IPS-18a (cell line): Measurements from ENCODE around the gene OGFOD1.

ENCODE experiments used
- H3K27ac ChIP-seq: one replicate; pipeline ENCODE4 v1.5.1; 2013; ENCODE audit warnings: low read length
- H3K27me3 ChIP-seq: one replicate; pipeline ENCODE4 v1.6.1; 2013; ENCODE audit warnings: mild to moderate bottlenecking, low read length; ENCODE audit not compliant: control insufficient read depth, insufficient read depth
- H3K36me3 ChIP-seq: one replicate; pipeline ENCODE4 v1.6.1; 2013; ENCODE audit warnings: low read depth, low read length; ENCODE audit not compliant: control insufficient read depth
- H3K4me1 ChIP-seq: one replicate; pipeline ENCODE4 v1.6.1; 2013; ENCODE audit warnings: low read depth, low read length; ENCODE audit not compliant: control insufficient read depth
- H3K4me3 ChIP-seq: one replicate; pipeline ENCODE4 v1.5.1; 2013; ENCODE audit warnings: low read length
- H3K9ac ChIP-seq: one replicate; pipeline ENCODE4 v1.6.1; 2013; ENCODE audit warnings: mild to moderate bottlenecking, low read length, moderate library complexity
- H3K9me3 ChIP-seq: one replicate; pipeline ENCODE4 v1.6.1; 2013; ENCODE audit warnings: low read depth, low read length; ENCODE audit not compliant: control insufficient read depth

Gene OGFOD1

DNA sequence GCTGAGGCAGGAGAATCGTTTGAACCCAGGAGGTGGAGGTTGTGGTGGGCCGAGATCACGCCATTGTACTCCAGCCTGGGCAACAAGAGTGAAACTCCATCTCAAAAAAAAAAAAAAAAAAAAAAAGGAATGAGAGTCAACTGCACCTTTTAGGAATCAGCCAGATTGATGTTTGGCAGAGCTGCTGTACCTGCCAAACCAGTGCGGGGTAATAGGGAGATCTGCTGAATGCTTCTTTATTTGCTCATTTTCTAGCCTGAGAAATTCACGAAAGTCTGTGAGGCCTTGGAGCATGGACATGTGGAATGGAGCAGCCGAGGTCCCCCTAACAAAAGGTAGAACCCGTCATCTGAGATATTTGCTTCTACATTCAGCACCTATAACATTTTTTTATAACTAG, 18.4 kb downstream of the OGFOD1 start:
- Histone ChIP-seq H3K9me3 (no peaks in the 10 kb centered on the region), H3K27ac (no peak overlapping the region), H3K4me3 (no peak overlapping the region), H3K36me3 (peaks cover 88% of the 10 kb centered on the region), H3K4me1 (peaks cover 2% of the 10 kb centered on the region), H3K9ac (no peak overlapping the region), H3K27me3 (no peaks in the 10 kb centered on the region)

DNA sequence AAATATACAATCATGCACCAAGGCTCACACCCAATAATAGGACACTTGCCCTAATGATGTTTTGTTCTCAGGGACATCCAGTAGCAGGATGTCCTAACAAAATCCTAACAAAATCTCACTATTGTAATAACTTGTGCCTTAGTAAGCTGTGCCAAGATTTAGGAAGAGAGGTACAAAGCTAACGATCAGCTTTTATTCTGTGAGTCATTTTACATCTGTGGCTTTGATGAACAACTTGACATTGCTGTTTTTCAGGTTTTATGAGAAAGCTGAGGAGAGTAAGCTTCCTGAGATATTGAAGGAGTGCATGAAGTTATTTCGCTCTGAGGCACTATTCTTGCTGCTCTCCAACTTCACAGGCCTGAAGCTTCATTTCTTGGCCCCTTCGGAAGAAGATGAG, 18.9 kb downstream of the OGFOD1 start:
- Histone ChIP-seq H3K9ac (no peak overlapping the region), H3K9me3 (no peaks in the 10 kb centered on the region), H3K4me3 (no peak overlapping the region), H3K27me3 (no peaks in the 10 kb centered on the region), H3K4me1 (peaks cover 6% of the 10 kb centered on the region), H3K27ac (no peak overlapping the region), H3K36me3 (peaks cover 91% of the 10 kb centered on the region)

DNA sequence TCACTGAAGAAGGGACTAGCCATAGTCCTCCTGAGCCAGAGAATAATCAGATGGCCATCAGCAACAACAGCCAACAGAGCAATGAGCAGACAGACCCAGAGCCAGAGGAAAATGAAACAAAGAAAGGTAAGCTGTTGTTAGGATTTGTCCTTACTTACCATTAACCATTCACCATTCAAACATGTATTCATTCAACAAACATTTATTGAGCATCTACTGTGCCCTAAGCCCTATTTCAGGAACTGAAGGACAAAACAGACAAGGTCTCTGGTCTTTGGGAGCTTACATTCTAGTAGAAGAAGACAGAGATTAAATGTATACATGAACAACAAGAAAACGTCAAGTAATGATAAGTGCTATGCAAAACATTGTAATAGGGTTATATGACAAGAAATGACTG, 19.3 kb downstream of the OGFOD1 start:
- no peak overlapping the region for H3K4me3 ChIP-seq
- H3K9ac ChIP-seq = no peak overlapping the region
- H3K4me1 ChIP-seq = peaks cover 6% of the 10 kb centered on the region
- H3K36me3 ChIP-seq = peaks cover 91% of the 10 kb centered on the region
- H3K27me3 ChIP-seq = no peaks in the 10 kb centered on the region
- no peaks in the 10 kb centered on the region for H3K9me3 ChIP-seq
- no peak overlapping the region for H3K27ac ChIP-seq

DNA sequence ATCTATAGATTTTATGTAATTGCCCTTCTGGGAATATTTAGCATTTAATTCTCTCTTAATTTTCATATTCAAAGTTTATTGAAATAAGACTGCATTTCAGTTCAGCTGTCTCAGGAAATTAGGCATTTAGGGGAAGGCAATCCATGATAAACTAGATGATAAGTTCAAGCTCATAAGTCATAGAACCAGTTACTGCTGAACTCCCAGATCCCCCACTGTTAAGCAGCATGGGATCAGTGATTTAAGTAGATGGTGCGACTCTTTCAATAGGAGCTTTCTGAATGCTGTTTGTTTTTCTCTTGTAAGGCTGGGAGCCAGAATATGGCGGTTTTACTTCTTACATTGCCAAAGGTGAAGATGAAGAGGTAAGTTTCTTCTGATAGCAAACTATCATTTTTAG, 23.8 kb downstream of the OGFOD1 start:
- Histone ChIP-seq H3K27ac (no peak overlapping the region), H3K36me3 (peaks cover 78% of the 10 kb centered on the region), H3K9ac (no peak overlapping the region), H3K4me3 (no peak overlapping the region), H3K9me3 (no peaks in the 10 kb centered on the region), H3K4me1 (peaks cover 6% of the 10 kb centered on the region), H3K27me3 (no peaks in the 10 kb centered on the region)

DNA sequence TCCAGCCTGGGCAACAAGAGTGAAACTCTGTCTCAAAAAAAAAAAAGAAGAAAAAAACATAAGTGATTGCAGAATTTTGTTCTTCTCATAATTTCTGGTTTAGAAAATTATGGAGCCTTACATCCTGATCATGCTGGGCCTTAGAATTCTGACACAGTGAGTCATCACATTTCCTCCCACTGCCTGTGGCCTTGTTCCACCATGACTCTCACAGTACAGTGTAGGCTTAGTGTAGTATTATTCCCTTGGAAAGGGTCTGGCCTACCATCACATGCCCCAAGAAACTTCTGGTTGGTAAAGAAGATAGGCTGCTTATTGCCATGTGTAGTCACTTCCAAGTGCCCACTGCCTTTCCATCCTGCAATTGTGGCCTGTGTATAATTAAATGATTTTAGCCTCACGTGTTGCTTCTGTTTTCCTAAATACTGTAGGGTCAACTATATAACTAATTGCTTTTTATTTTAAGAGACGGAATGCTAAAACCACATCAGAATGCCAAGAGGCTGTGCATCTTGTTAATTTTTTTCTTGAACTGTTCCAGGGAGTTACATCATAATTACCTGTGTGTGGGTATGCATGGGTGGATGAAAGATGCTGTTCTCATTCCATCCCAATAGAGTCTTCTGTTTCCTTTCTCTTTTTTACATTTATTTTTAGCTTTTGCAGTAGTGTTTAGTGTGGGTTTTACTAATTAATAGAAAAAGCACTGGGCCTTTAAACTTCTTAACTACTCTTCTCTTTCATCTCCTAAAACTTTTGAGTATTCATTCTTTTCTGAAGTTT, 25.9 kb downstream of the OGFOD1 start:
- Histone ChIP-seq H3K4me1 (peaks cover 6% of the 10 kb centered on the region), H3K9me3 (no peaks in the 10 kb centered on the region), H3K27ac (no peak overlapping the region), H3K27me3 (no peaks in the 10 kb centered on the region), H3K9ac (no peak overlapping the region), H3K4me3 (no peak overlapping the region), H3K36me3 (peaks cover 57% of the 10 kb centered on the region)

DNA sequence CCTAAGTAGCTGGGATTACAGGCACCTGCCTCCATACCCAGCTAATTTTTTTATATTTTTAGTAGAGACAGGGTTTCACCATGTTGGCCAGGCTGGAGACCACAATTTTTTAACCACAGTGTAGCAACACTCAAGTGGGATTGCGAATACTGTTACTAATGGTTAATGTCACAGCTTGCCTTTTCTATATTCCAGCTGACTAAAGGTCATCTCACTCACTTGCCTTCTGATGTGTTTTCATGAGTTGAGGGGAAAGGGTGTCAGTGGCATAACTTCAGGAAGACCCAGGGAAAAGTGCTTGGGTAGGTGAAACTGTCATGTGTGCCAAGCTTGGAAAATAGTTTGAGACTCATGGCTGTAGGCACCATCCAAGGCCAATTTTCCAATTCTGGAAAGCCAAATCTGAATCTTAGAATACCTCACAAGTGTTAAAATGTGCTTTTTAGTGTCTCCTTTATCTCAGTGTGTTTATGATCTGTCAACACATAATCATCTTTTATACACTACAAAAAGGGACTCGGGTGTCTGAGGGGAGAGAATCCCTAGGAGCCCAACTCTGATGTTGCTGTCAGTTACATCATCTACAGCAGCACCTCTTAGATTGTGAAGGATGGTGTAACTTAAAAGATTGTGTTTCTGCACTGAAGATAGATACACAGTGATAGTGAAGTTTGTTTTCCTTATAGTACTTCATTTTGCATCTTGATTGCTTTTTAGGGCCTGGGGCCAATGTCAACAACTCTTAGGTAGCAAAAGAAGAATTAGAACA, 27.1 kb downstream of the OGFOD1 start:
- Histone ChIP-seq H3K27me3 (no peaks in the 10 kb centered on the region), H3K9ac (no peak overlapping the region), H3K4me3 (no peak overlapping the region), H3K4me1 (peaks cover 6% of the 10 kb centered on the region), H3K27ac (no peak overlapping the region), H3K36me3 (peaks cover 47% of the 10 kb centered on the region), H3K9me3 (no peaks in the 10 kb centered on the region)

DNA sequence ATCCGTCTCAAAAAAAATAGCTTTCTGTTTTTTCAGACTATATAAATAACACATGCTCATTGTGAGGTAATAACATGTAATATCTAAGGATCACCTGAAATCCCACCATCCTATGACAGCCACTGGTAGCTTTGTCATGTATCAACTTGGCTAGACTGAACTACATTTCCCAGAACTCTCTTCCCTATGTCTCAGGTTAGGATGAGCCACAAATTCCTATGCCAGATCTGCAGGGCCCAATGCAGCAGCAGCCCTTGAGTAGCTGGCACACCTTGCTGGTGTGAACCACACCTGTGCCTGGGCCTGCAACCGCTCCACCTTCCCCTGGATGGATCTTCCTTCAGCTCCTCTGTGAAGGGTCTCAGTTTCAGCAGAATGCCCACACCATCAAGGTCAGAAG, 28.1 kb downstream of the OGFOD1 start:
- H3K27ac ChIP-seq = no peak overlapping the region
- peaks cover 43% of the 10 kb centered on the region for H3K36me3 ChIP-seq
- H3K27me3 ChIP-seq = no peaks in the 10 kb centered on the region

DNA sequence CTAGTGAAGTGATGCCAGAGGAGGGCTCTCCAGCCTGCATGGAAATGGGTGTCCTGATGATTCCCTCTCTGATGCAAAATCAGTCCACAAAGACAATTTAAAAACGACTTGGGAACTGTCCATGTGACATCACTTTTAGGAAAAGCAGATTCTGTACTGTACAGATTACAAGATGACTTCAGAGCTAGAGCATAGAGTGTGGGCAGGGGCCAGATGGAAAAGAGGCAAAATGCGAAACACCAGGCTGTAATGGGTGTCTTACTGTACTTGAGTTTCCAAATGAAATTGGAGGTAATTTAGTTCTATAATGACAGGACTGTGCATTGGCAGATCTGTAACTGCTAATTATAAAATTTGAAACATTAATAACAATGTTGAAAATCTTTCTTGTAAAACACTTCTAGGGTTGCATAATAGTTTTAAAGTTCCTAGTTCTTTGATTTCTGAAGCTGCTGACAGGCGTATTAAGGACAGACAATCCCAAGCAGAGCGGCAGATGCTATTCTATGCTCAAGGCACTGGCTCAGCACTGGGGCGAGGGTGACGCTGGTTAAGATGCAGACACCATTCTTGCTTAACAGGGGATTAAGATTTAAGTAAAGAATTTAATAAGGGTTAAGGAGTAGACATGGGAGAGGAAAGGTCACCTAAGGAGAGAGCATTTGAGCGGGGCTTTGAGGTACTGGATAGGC, 29.6 kb downstream of the OGFOD1 start:
- no peaks in the 10 kb centered on the region for H3K9me3 ChIP-seq
- no peak overlapping the region for H3K4me3 ChIP-seq
- H3K27ac ChIP-seq = no peak overlapping the region
- H3K27me3 ChIP-seq = no peaks in the 10 kb centered on the region
- H3K9ac ChIP-seq = no peak overlapping the region
- no peaks in the 10 kb centered on the region for H3K4me1 ChIP-seq
- peaks cover 32% of the 10 kb centered on the region for H3K36me3 ChIP-seq

More for the DNA sequence above, 28.1 kb downstream of the OGFOD1 start:
- Histone ChIP-seq H3K4me3 (no peak overlapping the region), H3K4me1 (peaks cover 6% of the 10 kb centered on the region), H3K9me3 (no peaks in the 10 kb centered on the region), H3K9ac (no peak overlapping the region)

DNA sequence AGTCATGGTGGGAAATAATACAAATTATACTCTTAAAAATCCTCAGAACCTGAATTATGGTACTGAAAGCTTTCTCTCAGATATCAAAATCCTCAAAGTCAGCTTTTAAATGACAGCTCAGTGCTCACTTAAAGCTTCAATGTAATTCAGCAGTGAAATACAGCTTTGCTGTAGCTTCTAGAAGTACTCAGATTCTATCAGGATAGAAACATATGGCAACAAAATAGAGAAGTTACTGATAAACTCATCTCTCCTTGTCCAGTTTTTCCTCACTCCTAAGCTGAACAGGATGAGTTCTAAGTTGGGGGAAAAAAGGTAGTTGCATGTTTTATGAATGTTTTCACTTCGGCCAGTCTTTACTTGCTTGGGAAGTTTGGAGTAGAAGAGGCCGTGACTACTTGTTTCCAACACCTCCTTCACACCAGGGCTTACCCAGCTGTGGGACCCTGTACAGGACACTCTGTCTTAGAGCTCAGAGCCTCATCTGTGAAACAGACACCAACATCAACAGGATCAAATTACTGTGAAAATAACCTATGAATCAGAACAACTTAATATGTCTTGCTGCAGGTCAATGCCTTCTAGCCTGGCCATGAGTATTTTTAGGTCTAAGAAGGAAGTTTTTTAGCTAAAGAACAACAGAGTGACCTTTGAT, 30.2 kb downstream of the OGFOD1 start:
- no peak overlapping the region for H3K27ac ChIP-seq
- peaks cover 25% of the 10 kb centered on the region for H3K36me3 ChIP-seq
- no peak overlapping the region for H3K4me3 ChIP-seq

DNA sequence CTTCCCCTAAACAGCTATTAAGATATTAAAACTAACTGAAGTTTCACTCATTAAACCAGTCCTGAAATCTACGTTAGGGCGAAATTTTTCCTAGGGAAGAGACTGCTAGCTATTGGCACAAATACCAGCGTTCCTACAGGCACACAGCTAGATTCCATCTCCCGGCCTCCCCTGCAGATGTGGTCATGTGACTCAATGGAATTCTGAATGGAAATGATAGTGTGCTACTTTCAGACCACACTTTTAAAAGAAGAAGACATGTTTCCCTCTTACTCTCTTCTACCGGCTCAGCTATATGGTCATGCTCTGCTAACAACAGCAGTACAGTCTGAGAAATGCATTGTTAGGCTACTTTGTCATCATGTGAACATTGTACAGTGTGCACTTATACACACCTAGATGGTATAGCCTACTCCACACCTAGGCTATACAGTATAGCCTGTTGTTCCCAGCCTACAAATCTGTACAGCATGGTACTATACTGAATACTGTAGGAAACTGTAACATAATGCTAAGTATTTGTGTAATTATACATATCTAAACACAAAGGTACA, 31.4 kb downstream of the OGFOD1 start:
- Histone ChIP-seq H3K4me1 (no peaks in the 10 kb centered on the region), H3K9ac (no peak overlapping the region), H3K27me3 (no peaks in the 10 kb centered on the region), H3K27ac (no peak overlapping the region), H3K4me3 (no peak overlapping the region), H3K9me3 (no peaks in the 10 kb centered on the region), H3K36me3 (peaks cover 14% of the 10 kb centered on the region)

More for the DNA sequence above, 30.2 kb downstream of the OGFOD1 start:
- no peaks in the 10 kb centered on the region for H3K9me3 ChIP-seq
- no peak overlapping the region for H3K9ac ChIP-seq
- no peaks in the 10 kb centered on the region for H3K27me3 ChIP-seq
- H3K4me1 ChIP-seq = no peaks in the 10 kb centered on the region

DNA sequence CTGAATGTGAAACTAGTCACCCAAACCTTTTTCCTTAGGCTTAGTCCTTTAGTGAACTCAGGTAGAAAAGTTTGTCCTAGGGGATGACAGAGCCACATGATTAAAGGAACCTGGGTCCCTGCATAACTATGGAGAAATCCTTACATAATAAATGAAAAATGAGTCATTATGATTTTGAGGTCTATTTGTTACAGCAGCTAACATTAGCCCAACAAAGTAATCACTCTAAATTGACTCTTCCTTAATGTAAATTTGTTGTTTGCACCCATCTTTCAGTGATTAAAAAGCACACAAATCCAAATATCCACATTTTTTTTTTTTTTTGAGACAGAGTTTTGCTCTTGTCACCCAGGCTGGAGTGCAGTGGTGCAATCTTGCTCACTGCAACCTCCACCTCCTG, 32.0 kb downstream of the OGFOD1 start:
- no peak overlapping the region for H3K9ac ChIP-seq
- H3K27me3 ChIP-seq = no peaks in the 10 kb centered on the region
- no peak overlapping the region for H3K4me3 ChIP-seq
- peaks cover 9% of the 10 kb centered on the region for H3K36me3 ChIP-seq
- no peaks in the 10 kb centered on the region for H3K4me1 ChIP-seq
- no peak overlapping the region for H3K27ac ChIP-seq
- H3K9me3 ChIP-seq = no peaks in the 10 kb centered on the region
